ENCODE data around the gene PLEKHA4.
"Not testable (repeated sequence)": the region's sequence is repeated elsewhere in the genome, so short reads cannot be mapped to it uniquely, and the experiment has no call there.

PLEKHA4 gene

DNA sequence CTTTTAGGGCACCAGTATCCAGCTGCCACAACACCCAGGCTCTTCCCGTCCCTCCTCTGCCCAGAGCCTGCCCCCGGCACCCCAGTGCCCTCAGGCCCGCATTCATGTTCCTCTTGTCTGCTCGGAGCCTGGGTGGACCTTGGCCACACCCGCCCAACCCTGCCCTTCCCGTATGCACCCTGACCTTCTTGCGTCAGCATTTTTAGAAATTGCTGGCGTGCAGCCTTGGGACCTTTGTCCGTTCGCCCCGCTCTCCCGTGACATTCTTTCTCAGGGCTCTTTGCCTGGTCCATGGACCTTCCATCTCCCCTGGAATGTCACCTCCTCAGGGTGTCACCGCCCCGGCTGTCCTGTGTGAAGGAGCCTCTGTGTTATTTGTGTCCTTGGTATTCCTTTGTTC is 39.3 kb upstream of the PLEKHA4 start:
- TF ChIP-seq, protein P1, sequence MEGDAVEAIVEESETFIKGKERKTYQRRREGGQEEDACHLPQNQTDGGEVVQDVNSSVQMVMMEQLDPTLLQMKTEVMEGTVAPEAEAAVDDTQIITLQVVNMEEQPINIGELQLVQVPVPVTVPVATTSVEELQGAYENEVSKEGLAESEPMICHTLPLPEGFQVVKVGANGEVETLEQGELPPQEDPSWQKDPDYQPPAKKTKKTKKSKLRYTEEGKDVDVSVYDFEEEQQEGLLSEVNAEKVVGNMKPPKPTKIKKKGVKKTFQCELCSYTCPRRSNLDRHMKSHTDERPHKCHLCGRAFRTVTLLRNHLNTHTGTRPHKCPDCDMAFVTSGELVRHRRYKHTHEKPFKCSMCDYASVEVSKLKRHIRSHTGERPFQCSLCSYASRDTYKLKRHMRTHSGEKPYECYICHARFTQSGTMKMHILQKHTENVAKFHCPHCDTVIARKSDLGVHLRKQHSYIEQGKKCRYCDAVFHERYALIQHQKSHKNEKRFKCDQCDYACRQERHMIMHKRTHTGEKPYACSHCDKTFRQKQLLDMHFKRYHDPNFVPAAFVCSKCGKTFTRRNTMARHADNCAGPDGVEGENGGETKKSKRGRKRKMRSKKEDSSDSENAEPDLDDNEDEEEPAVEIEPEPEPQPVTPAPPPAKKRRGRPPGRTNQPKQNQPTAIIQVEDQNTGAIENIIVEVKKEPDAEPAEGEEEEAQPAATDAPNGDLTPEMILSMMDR (IDR thresholded peaks at IDR 0.05; ENCODE audit: extremely low read depth, insufficient read depth, missing control alignments), result no peak

DNA sequence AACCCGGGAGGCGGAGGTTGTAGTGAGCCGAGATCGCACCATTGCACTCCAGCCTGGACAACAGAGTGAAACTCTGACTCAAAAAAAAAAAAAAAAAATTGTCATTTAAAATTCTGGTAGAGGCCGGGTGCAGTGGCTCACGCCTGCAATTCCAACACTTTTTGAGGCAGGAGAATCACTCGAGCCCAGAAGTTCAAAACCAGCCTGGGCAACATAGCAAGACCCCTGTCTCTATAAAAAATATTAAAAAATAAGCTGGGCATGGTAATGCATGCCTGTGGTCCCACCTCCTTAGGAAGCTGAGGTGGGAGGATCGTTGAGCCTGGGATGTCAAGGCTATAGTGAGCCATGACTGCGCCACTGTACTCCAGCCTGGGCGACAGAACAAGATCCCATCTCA is 37.9 kb upstream of the PLEKHA4 start:
- no peak for DNase-seq (ENCODE audit: low spot score)
- in situ Hi-C loops (cut with MboI; ENCODE audit: low pct_unique_long_range_greater_than_20kb, low sequenced_read_pairs, unreplicated experiment), result no loop called here
- TF ChIP-seq, protein P1 (IDR thresholded peaks at IDR 0.05; ENCODE audit: extremely low read depth, insufficient read depth, missing control alignments), result no peak

More for the DNA sequence above, 39.3 kb upstream of the PLEKHA4 start:
- in situ Hi-C loops (cut with MboI; ENCODE audit: low pct_unique_long_range_greater_than_20kb, low sequenced_read_pairs, unreplicated experiment), result no loop called here
- DNase-seq (ENCODE audit: low spot score), result no peak

DNA sequence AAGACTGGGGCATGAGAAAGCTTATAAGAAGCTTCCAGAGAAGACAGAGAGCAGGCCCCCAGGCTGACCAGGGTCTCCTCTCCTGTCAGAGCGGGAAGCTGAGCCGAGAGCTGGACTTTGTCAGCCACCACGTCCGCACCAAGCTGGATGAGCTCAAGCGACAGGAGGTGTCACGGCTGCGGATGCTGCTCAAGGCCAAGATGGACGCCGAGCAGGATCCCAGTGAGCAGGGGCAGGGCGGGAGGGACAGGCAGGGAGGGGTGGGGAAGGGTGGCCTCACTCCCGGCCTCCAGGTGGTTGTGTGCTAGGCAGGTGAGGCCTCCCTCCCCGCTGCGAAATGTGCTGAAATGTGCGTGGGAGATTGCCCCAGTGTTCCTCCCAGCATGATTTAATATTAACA is 37.2 kb upstream of the PLEKHA4 start:
- no peak for DNase-seq (ENCODE audit: low spot score)
- TF ChIP-seq, protein P1 (IDR thresholded peaks at IDR 0.05; ENCODE audit: extremely low read depth, insufficient read depth, missing control alignments), result no peak
- in situ Hi-C loops (cut with MboI; ENCODE audit: low pct_unique_long_range_greater_than_20kb, low sequenced_read_pairs, unreplicated experiment), result no loop called here

DNA sequence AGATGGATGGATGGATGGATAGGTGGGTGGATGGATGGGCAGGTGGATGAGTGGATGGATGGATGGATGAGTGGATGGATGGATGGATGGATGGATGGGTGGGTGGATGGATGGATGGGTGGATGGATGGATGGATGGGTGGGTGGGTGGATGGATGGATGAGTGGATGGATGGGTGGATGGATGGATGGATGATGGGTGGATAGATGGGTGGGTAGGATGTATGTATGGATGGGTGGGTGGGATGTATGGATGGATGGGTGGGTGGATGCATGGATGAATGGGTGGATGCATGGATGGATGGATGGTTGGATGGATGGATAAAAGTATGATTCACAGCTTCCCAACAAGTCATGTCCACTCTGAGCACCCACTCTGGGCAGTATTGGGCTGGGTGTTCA is 35.4 kb upstream of the PLEKHA4 start:
- in situ Hi-C loops (cut with MboI; ENCODE audit: low pct_unique_long_range_greater_than_20kb, low sequenced_read_pairs, unreplicated experiment), result not testable (repeated sequence)

DNA sequence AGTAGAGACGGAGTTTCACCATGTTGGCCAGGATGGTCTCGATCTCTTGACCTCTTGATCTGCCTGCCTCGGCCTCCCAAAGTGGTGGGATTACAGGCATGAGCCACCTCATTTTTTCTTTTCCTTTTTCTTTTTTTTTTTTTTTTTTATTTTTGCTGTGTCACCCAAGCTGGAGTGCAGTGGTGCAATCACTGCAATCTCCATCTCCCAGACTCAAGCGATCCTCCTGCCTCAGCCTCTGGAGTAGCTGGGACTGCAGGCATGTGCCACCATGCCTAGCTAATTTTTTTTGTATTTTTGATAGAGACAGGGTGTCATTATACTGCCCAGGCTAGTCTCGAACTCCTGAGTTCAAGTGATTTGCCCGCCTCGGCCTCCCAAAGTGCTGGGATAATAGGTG is 33.9 kb upstream of the PLEKHA4 start:
- in situ Hi-C loops (cut with MboI; ENCODE audit: low pct_unique_long_range_greater_than_20kb, low sequenced_read_pairs, unreplicated experiment); DNase-seq (ENCODE audit: low spot score): not testable (repeated sequence)

More for the DNA sequence above, 35.4 kb upstream of the PLEKHA4 start:
- not testable (repeated sequence) for DNase-seq (ENCODE audit: low spot score)

DNA sequence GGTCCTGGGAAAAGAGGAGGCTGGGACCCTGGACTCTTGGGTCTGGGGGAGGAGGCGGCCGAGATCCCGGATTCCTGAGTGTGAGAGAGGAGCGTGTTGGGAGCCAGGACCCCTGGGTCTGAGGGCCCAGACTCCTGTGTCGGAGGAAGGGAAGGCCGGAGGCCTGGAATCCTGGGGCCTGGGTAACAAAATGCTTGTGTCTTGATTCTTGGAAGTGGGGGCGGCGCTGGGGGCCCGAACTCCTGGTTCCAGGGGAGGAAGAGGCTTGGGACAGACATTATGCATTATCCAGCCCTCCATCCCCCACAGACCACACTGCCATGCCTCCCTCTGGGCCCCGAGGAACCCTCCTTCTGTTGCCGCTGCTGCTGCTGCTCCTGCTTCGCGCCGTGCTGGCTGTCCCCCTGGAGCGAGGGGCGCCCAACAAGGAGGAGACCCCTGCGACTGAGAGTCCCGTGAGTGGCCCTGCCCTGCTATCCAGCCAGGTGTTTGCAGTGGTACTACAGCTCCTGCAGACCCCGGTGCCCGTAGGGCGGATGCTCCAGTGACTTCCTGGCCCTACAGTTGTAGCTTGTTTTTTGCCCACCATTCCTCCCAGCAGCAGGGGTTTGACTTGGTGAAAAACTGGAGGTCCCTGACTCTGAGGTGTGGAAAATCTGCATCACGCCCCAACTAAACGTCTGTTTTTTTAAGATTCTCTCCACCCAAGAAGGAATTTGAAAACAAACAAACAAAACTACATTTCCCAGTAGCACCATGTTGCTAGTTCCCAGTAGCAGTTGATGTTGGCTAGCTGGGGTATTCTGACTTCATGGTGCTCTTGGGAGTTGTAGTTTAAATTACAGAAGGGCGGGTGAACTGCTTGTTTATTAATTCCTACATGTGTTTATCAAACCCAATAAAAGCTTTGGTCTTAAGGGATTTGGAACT is 32.3 kb upstream of the PLEKHA4 start:
- in situ Hi-C loops (cut with MboI; ENCODE audit: low pct_unique_long_range_greater_than_20kb, low sequenced_read_pairs, unreplicated experiment), result no loop called here
- DNase-seq (ENCODE audit: low spot score), result peak; percentile 71
- TF ChIP-seq, protein P1 (IDR thresholded peaks at IDR 0.05; ENCODE audit: extremely low read depth, insufficient read depth, missing control alignments), result no peak

DNA sequence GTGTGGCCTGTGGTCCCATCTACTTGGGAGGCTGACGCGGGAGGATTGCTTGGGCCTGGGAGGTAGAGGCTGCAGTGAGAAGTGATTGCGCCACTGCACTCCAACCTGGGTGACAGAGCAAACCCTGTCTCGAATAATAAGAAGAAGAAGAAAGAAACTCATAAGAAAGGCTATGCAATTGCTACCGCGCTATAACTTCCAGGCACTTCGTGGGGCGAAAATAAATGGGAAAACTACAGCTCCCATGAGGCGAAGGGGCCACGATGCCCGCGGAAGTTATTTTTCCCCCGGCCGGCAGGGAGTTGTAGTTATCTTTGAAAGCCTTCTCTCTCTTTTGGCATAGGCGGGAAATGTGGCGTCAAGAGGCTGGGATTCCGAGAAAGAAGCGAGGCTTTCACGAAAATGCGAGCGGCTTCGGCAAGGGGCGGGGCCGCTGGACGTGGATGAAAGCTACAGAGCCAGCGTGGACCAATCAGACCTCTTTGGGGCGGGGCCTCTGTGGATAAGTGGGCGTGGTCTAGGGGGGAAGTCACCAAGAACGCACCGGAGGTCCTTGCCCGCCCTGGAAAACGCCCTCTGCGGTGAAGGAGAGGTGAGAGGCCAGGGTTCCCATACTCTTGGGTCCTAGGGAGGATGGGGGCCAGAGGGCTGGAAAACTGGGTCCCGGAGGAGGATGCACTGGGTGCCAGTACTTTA is 31.5 kb upstream of the PLEKHA4 start, which contains the start of gene NUCB1:
NUCB1 (plus strand) TSS at position 532 of the 696 bp plus-strand sequence. CDS start 485 bp downstream, outside the sequence.
- TF ChIP-seq, protein P1 (IDR thresholded peaks at IDR 0.05; ENCODE audit: extremely low read depth, insufficient read depth, missing control alignments), result no peak
- DNase-seq (ENCODE audit: low spot score), result peak; percentile 98
- in situ Hi-C loops (cut with MboI; ENCODE audit: low pct_unique_long_range_greater_than_20kb, low sequenced_read_pairs, unreplicated experiment), result no loop called here

DNA sequence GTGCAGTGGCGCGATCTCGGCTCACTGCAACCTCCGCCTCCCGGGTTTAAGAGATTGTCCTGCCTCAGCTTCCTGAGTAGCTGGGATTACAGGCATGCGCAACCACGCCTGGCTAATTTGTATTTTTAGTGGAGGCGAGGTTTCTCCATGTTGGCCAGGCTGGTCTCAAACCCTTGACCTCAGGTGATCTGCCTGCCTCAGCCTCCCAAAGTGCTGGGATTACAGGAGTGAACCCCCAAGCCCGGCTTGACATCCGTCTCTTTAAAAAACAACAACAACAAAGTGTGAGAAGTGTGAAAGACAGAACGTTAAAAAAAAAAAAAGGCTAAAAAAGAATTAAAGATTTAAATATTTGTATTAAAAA is 31.0 kb upstream of the PLEKHA4 start:
- in situ Hi-C loops (cut with MboI; ENCODE audit: low pct_unique_long_range_greater_than_20kb, low sequenced_read_pairs, unreplicated experiment); DNase-seq (ENCODE audit: low spot score): not testable (repeated sequence)
